CD14-positive monocyte (primary cell): ENCODE data around the gene GPBP1L1. TPM values are rescaled to one million over a fixed set of nuclear protein-coding genes. Genes with fewer than 3 reads are reported as not detected.
"Not testable (repeated sequence)": the region's sequence is repeated elsewhere in the genome, so short reads cannot be mapped to it uniquely, and the experiment has no call there.

Experiments
- DNase-seq, 3 donors: peaks; one replicate each; pipeline ENCODE4 v3.0.0-alpha.2; 2011 to 2022
- H2AFZ ChIP-seq: 2 replicates; pipeline ENCODE4 v1.6.0; 2012; ENCODE audit warnings: mild to moderate bottlenecking, low read depth, low read length, inconsistent platforms; ENCODE audit not compliant: insufficient read depth, poor library complexity, severe bottlenecking
- H3K27ac ChIP-seq, 2 donors: 1 replicate in 1 of 2; 2 replicates in 1 of 2; pipeline ENCODE4 v1.5.1; 2012 to 2013; ENCODE audit warnings: low read length in 2 of 2, control low read depth in 1 of 2, inconsistent platforms in 1 of 2, low read depth in 1 of 2, mild to moderate bottlenecking in 1 of 2
- H3K27me3 ChIP-seq, 2 donors: one replicate each; pipeline versions ENCODE4 v1.6.0 to v1.6.1; 2011 to 2013; ENCODE audit warnings: low read length in 2 of 2; ENCODE audit not compliant: control insufficient read depth in 2 of 2, insufficient read depth in 2 of 2
- H3K36me3 ChIP-seq, 2 donors: replicated peaks in 1 of 2; 1 replicate in 1 of 2; 2 replicates in 1 of 2; pipeline versions ENCODE4 v1.5.1 to v1.6.1; 2012 to 2013; ENCODE audit warnings: low read length in 2 of 2, control low read depth in 1 of 2, inconsistent platforms in 1 of 2, mild to moderate bottlenecking in 1 of 2; ENCODE audit not compliant: insufficient read depth in 2 of 2, control insufficient read depth in 1 of 2
- H3K4me1 ChIP-seq, 2 donors: 1 replicate in 1 of 2; 2 replicates in 1 of 2; pipeline versions ENCODE4 v1.5.1 to v1.6.1; 2012 to 2013; ENCODE audit warnings: low read length in 2 of 2, control low read depth in 1 of 2, inconsistent platforms in 1 of 2, mild to moderate bottlenecking in 1 of 2, moderate library complexity in 1 of 2; ENCODE audit not compliant: insufficient read depth in 2 of 2, control insufficient read depth in 1 of 2
- H3K4me2 ChIP-seq: replicated peaks from 2 replicates; pipeline ENCODE3; 2012; ENCODE audit warnings: low read length, moderate library complexity, mild to moderate bottlenecking; ENCODE audit not compliant: poor library complexity, severe bottlenecking; ENCODE audit errors: extremely low read depth
- H3K4me3 ChIP-seq, 3 experiments: fragments of 200-600 bp in 1 of 3; sonication (generic) in 1 of 3; replicated peaks in 1 of 3; 1 replicate in 2 of 3; 2 replicates in 1 of 3; pipeline ENCODE4 v1.5.1; 2011 to 2013; ENCODE audit warnings: low read length in 3 of 3, mild to moderate bottlenecking in 3 of 3, control low read depth in 2 of 3, low read depth in 2 of 3, inconsistent platforms in 1 of 3, moderate library complexity in 1 of 3
- H3K79me2 ChIP-seq: 2 replicates; pipeline ENCODE4 v1.6.0; 2012; ENCODE audit warnings: mild to moderate bottlenecking, control low read depth, inconsistent platforms, low read length, moderate library complexity; ENCODE audit not compliant: insufficient read depth
- H3K9ac ChIP-seq: 2 replicates; pipeline ENCODE4 v1.6.0; 2017; ENCODE audit warnings: low read length, mild to moderate bottlenecking; ENCODE audit not compliant: insufficient read depth, poor library complexity, severe bottlenecking
- H3K9me3 ChIP-seq, 2 donors: replicated peaks in 1 of 2; 1 replicate in 1 of 2; 2 replicates in 1 of 2; pipeline versions ENCODE4 v1.5.1 to v1.6.1; 2012 to 2013; ENCODE audit warnings: low read length in 2 of 2, control low read depth in 1 of 2; ENCODE audit not compliant: control insufficient read depth in 1 of 2, insufficient read depth in 1 of 2
- H4K20me1 ChIP-seq: 2 replicates; pipeline ENCODE4 v1.6.0; 2012; ENCODE audit warnings: mild to moderate bottlenecking, low read length, control low read depth, moderate library complexity; ENCODE audit not compliant: insufficient read depth
- H3K27ac Mint-ChIP-seq, 7 donors: one replicate each; pipeline ENCODE4 v1.8.0; 2020; ENCODE audit warnings: mild to moderate bottlenecking in 7 of 7, mixed read lengths in 7 of 7, moderate library complexity in 6 of 7, inconsistent platforms in 2 of 7
- H3K27me3 Mint-ChIP-seq, 3 donors: one replicate each; pipeline ENCODE4 v1.8.0; 2021 to 2022; ENCODE audit warnings: low read depth in 3 of 3, mild to moderate bottlenecking in 3 of 3, mixed read lengths in 3 of 3, moderate library complexity in 3 of 3, inconsistent platforms in 1 of 3
- H3K36me3 Mint-ChIP-seq, 2 donors: one replicate each; pipeline ENCODE4 v1.8.0; 2020; ENCODE audit warnings: mixed read lengths in 2 of 2, inconsistent platforms in 1 of 2, mild to moderate bottlenecking in 1 of 2
- H3K4me1 Mint-ChIP-seq: one replicate; pipeline ENCODE4 v1.8.0; 2020; ENCODE audit warnings: mild to moderate bottlenecking, mixed read lengths
- H3K4me3 Mint-ChIP-seq, 2 donors: one replicate each; pipeline ENCODE4 v1.8.0; 2020; ENCODE audit warnings: mild to moderate bottlenecking in 2 of 2, mixed read lengths in 2 of 2, moderate library complexity in 1 of 2
- H3K9me3 Mint-ChIP-seq, 7 donors: one replicate each; pipeline ENCODE4 v1.8.0; 2020 to 2022; ENCODE audit warnings: mixed read lengths in 7 of 7, mild to moderate bottlenecking in 6 of 7, moderate library complexity in 6 of 7, inconsistent platforms in 2 of 7
- CTCF ChIP-seq: fragments of 200-600 bp; IDR thresholded peaks from one replicate; pipeline ENCODE4 v1.8.0; 2022; ENCODE audit warnings: antibody characterized with exemption, mild to moderate bottlenecking
- WGBS: methylation state at CpG from one replicate; pipeline ENCODE4 v1.1.5; 2013; ENCODE audit warnings: missing lambda C conversion rate; ENCODE audit not compliant: insufficient coverage; 5-methylcytosine and 5-hydroxymethylcytosine counted together
- intact Hi-C, 2 donors: fragments of 100-400 bp; cut with micrococcal nuclease; formaldehyde crosslinking; loops; one replicate each; pipeline versions ENCODE4 v1.15.0 to v1.15.1; 2023
- polyA plus RNA-seq, 3 donors: library from polyadenylated mRNA; depleted of rRNA in 1 of 3; unstranded in 2 of 3; stranded (reverse) in 1 of 3; fragments of 300-500 nt in 2 of 3; fragments of >200 nt in 1 of 3; fragmentation: Illumina TruSeq in 2 of 3; gene quantifications; 1 replicate in 2 of 3; 2 replicates in 1 of 3; pipeline ENCODE4 v1.2.3, GENCODE V29; 2012 to 2021

The GPBP1L1 gene
- polyA plus RNA-seq, 3 donors = 71.6 to 93.3 (median 79.5) TPM

- Mint-ChIP-seq H3K4me3 (no peak overlapping the region), H3K36me3 (no peaks in the 10 kb centered on the region), H3K27ac (no peak overlapping the region), H3K9me3 (no peaks in the 10 kb centered on the region), H3K4me1 (peaks cover 10% of the 10 kb centered on the region), H3K27me3 (peaks cover 0 to 5% (median 0%) of the 10 kb centered on the region in 3 donors)
- intact Hi-C loops = no loop called here
- Histone ChIP-seq H3K79me2 (no peaks in the 10 kb centered on the region), H3K9me3 (no peaks in the 10 kb centered on the region), H3K27me3 (no peaks in the 10 kb centered on the region), H3K4me1 (peaks cover 7 to 11% of the 10 kb centered on the region in 2 donors), H3K9ac (no peak overlapping the region), H2AFZ (no peak overlapping the region), H3K27ac (no peak overlapping the region), H4K20me1 (no peaks in the 10 kb centered on the region), H3K4me2 (no peak overlapping the region), H3K36me3 (no peaks in the 10 kb centered on the region), H3K4me3 (no peak overlapping the region)
- no peak for TF ChIP-seq CTCF
- no CpG with 5 or more reads among the region's 1 CpG for WGBS
- no peak for DNase-seq
Observed at GRCh38 chr1:45721207-45721606, 34.9 kb upstream of the GPBP1L1 start.

GRCh38 chr1:45718289-45718688, 32.0 kb upstream of the GPBP1L1 start:
- Histone ChIP-seq H3K9me3 (no peaks in the 10 kb centered on the region), H3K36me3 (no peaks in the 10 kb centered on the region), H4K20me1 (no peaks in the 10 kb centered on the region), H2AFZ (no peak overlapping the region), H3K9ac (no peak overlapping the region), H3K4me1 (peaks cover 6 to 8% of the 10 kb centered on the region in 2 donors), H3K4me3 (no peak overlapping the region), H3K27ac (no peak overlapping the region), H3K27me3 (no peaks in the 10 kb centered on the region), H3K4me2 (no peak overlapping the region), H3K79me2 (no peaks in the 10 kb centered on the region)
- no peaks in the 10 kb centered on the region for H3K9me3 Mint-ChIP-seq
- H3K36me3 Mint-ChIP-seq = no peaks in the 10 kb centered on the region
- TF ChIP-seq CTCF = no peak
- no peak overlapping the region for H3K27ac Mint-ChIP-seq
- WGBS = 100% methylated on average over 1 of the region's 1 CpG
- intact Hi-C loops = no loop called here
- DNase-seq = no peak
- H3K4me3 Mint-ChIP-seq = no peak overlapping the region
- H3K27me3 Mint-ChIP-seq = peaks cover 0 to 5% (median 0%) of the 10 kb centered on the region in 3 donors
- peaks cover 7% of the 10 kb centered on the region for H3K4me1 Mint-ChIP-seq

- H3K79me2 ChIP-seq, H3K4me3 Mint-ChIP-seq, H3K9me3 ChIP-seq, H3K4me1 Mint-ChIP-seq, H3K4me3 ChIP-seq, H3K9ac ChIP-seq, H3K36me3 Mint-ChIP-seq, DNase-seq, H3K27me3 Mint-ChIP-seq, intact Hi-C loops, H3K4me1 ChIP-seq, H3K27me3 ChIP-seq, H3K27ac ChIP-seq, H3K4me2 ChIP-seq, H3K36me3 ChIP-seq, H4K20me1 ChIP-seq, H2AFZ ChIP-seq, H3K9me3 Mint-ChIP-seq: not testable (repeated sequence)
- no CpG with 5 or more reads among the region's 8 CpGs for WGBS
- H3K27ac Mint-ChIP-seq = peak overlapping the region in 1 of 7 donors; percentile 35
Observed at GRCh38 chr1:45717386-45717785, 31.1 kb upstream of the GPBP1L1 start.
